ENCODE measurements around the gene TFCP2L1. TPM values are rescaled to one million over a fixed set of nuclear protein-coding genes. Genes with fewer than 3 reads are reported as not detected.

Gene TFCP2L1
- total and polyA plus RNA-seq, 11 donors = 0.04 to 1.5 (median 0.17) TPM; not detected in 1

- no peak overlapping the region for H3K4me3 ChIP-seq
- intact Hi-C loops (cut with DNase I) = no loop called here
- no peaks in the 10 kb centered on the region for H3K36me3 ChIP-seq
- ATAC-seq (peak in 1 of 4 donors; percentile 29), DNase-seq (no peak)
- 67 to 92% (median 86%) methylated on average over 4 to 9 of the region's 9 CpGs for WGBS, 4 donors
- H3K27me3 ChIP-seq = no peaks in the 10 kb centered on the region
- TF ChIP-seq, protein P1, sequence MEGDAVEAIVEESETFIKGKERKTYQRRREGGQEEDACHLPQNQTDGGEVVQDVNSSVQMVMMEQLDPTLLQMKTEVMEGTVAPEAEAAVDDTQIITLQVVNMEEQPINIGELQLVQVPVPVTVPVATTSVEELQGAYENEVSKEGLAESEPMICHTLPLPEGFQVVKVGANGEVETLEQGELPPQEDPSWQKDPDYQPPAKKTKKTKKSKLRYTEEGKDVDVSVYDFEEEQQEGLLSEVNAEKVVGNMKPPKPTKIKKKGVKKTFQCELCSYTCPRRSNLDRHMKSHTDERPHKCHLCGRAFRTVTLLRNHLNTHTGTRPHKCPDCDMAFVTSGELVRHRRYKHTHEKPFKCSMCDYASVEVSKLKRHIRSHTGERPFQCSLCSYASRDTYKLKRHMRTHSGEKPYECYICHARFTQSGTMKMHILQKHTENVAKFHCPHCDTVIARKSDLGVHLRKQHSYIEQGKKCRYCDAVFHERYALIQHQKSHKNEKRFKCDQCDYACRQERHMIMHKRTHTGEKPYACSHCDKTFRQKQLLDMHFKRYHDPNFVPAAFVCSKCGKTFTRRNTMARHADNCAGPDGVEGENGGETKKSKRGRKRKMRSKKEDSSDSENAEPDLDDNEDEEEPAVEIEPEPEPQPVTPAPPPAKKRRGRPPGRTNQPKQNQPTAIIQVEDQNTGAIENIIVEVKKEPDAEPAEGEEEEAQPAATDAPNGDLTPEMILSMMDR (IDR thresholded peaks at IDR 0.05) = no peak
- TF ChIP-seq POLR2A (IDR thresholded peaks at IDR 0.05) = no peak
- no peaks in the 10 kb centered on the region for H3K9me3 ChIP-seq
- peaks cover 0 to 15% (median 0%) of the 10 kb centered on the region in 12 donors for H3K4me1 ChIP-seq
- H3K27ac ChIP-seq = no peak overlapping the region
Measured at GRCh38 chr2:121186261-121186660, 98.7 kb downstream of the TFCP2L1 start.

GRCh38 chr2:121185571-121186074 lies 99.4 kb downstream of the TFCP2L1 start:
- WGBS, 4 donors = 70 to 79% (median 74%) methylated on average over 4 to 5 of the region's 5 CpGs
- peak; percentile 51 to 89 (median 60) for ATAC-seq
- no peak for DNase-seq
- Histone ChIP-seq H3K36me3 (no peaks in the 10 kb centered on the region), H3K27me3 (no peaks in the 10 kb centered on the region), H3K4me1 (peaks cover 0 to 15% (median 0%) of the 10 kb centered on the region in 12 donors), H3K4me3 (no peak overlapping the region), H3K9me3 (no peaks in the 10 kb centered on the region), H3K27ac (no peak overlapping the region)
- intact Hi-C loops (cut with DNase I) = no loop called here
- no peak for TF ChIP-seq POLR2A (IDR thresholded peaks at IDR 0.05)
- TF ChIP-seq, protein P1 (IDR thresholded peaks at IDR 0.05) = no peak

GRCh38 chr2:121185111-121185510 lies 99.9 kb downstream of the TFCP2L1 start:
- DNase-seq (no peak), ATAC-seq (no peak)
- Histone ChIP-seq H3K4me1 (peaks cover 0 to 15% (median 0%) of the 10 kb centered on the region in 12 donors), H3K27me3 (no peaks in the 10 kb centered on the region), H3K36me3 (no peaks in the 10 kb centered on the region), H3K27ac (no peak overlapping the region), H3K9me3 (no peaks in the 10 kb centered on the region), H3K4me3 (no peak overlapping the region)
- intact Hi-C loops (cut with DNase I) = no loop called here
- 74 to 81% (median 79%) methylated on average over 8 to 10 of the region's 10 CpGs for WGBS, 4 donors
- TF ChIP-seq, protein P1 (IDR thresholded peaks at IDR 0.05) = no peak
- TF ChIP-seq POLR2A (IDR thresholded peaks at IDR 0.05) = no peak

DNA sequence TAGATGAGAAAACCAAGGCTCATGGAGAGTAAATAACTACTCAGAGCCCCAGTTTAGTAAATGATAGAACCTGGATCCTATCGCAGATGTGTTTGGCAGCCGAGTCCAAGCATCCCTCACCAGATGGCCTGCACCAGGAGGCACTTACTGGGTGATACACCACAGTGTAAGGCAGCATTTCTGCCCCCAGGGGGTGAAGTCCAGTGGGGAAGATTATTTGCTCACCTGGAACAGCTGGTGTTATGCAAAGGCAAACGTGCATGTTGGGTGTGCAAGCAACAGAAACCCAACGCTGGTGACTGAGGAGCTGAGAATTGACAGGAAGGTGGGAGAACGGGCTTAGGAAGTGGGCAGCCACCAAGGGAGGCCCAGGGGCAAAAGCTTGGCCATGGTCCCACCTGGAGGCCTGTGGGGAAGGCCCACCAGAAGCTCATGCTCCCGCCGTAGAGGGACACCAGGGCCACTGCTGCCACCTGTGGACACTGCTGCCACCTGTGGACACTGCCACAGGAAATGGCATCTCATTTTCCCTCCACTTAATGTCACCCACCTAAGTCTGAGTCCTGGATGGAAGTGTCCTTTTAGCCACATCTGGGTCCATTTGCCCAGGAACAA lies 100.6 kb downstream of the TFCP2L1 start:
- ATAC-seq = no peak
- no peak for TF ChIP-seq POLR2A (IDR thresholded peaks at IDR 0.05)
- TF ChIP-seq, protein P1 (IDR thresholded peaks at IDR 0.05) = no peak
- DNase-seq = no peak
- H3K36me3 ChIP-seq = no peaks in the 10 kb centered on the region
- H3K4me3 ChIP-seq = no peak overlapping the region
- peaks cover 0 to 12% (median 0%) of the 10 kb centered on the region in 12 donors for H3K4me1 ChIP-seq
- WGBS, 4 donors = 78 to 88% (median 83%) methylated on average over 5 to 7 of the region's 7 CpGs
- no peaks in the 10 kb centered on the region for H3K27me3 ChIP-seq
- no peak overlapping the region for H3K27ac ChIP-seq
- H3K9me3 ChIP-seq = no peaks in the 10 kb centered on the region
- intact Hi-C loops (cut with DNase I) = no loop called here
